GM11168 (cell line): ENCODE measurements around the gene NAP1L5.

Experiments
- in situ Hi-C: fragments of 300-500 bp; cut with MboI; formaldehyde crosslinking; loops from one replicate; pipeline ENCODE4 v1.12.0; 2022; ENCODE audit warnings: low sequenced_read_pairs; ENCODE audit not compliant: unreplicated experiment

The NAP1L5 gene

DNA sequence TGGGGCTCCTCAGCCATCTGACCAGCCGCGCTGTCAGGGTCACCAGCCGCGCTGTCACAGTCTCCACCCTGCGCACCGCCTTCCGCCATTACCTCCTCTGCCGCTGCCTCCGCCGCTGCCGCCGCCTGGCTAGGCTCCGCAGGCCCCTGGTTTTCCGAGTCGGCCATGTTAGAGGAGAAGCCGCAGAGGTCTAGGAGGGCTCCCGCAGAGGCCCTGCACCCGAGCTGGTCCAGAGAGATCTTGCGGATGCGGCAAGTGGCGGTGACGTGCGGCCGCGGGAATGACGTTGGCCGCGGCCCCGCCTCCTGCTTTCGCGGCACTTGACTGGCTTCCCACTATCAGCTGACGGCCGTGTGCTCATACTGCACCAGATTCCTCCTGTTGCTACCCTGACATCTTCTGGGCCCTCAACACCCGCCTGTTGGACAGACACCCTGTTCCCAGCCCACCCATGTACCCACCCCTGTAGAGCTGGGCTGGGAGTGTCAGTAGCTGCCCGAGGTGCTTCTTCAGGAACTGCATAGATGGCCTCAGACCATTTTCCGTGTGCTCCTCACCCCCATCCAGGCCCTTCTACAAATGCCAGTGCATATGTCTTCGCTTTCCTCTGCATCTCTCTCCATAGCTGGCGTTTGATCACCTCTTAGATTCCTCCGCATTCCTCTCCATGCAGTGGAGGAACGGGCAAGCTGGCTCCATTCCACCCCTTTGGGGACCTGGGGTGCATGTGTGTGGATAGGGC is at the start of gene NAP1L5:
Gene NAP1L5 (minus strand): TSS at position 242 of the 742 bp plus-strand sequence. CDS start 75 bp downstream, at position 167.
- in situ Hi-C loops = no loop called here

- in situ Hi-C loops = no loop called here
Measured at GRCh38 chr4:88747351-88747750, 49.7 kb upstream of the NAP1L5 start.

DNA sequence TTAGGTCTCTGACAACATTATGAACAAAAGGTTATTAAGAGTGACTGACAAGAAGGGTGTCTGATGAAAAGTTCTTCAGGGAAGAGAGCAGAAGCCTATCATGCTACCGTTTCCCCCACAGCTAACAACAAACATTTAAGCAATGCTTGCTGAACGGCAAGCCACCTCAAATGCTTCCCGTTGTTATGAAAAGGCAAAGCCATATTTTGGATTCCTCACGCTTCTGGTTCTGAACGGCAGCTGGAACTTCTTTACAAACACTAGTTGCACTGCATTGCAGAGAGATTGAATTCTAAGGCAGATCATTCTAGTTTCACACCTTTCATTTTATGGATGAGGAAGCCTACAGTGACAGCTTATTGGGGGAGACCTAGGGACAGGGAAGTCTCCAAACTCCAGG is 48.6 kb upstream of the NAP1L5 start:
- in situ Hi-C loops = no loop called here

GRCh38 chr4:88745581-88746163 is 48.0 kb upstream of the NAP1L5 start:
- in situ Hi-C loops = no loop called here

- in situ Hi-C loops = no loop called here
Measured at GRCh38 chr4:88745175-88745574, 47.5 kb upstream of the NAP1L5 start.

DNA sequence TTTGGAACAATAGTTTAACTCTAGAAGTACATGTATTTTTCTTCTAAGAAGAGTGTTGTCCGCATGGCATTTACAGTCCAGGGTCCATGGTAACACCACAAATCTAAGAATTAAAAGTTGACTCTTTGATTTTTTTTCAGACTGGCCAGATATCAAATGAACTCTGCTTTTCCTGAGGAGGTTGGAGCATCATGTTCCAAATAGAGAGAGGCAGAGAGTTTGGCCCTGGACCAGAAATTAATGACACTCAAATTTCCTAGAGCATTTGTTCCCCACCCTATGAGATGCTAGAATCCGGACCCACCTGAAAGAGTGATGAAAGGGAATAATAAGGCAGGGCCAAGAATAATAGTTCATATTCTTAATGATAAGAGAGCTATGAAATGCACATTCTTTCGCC is 47.0 kb upstream of the NAP1L5 start:
- in situ Hi-C loops = no loop called here

GRCh38 chr4:88743696-88744095 is 46.1 kb upstream of the NAP1L5 start:
- in situ Hi-C loops = no loop called here

DNA sequence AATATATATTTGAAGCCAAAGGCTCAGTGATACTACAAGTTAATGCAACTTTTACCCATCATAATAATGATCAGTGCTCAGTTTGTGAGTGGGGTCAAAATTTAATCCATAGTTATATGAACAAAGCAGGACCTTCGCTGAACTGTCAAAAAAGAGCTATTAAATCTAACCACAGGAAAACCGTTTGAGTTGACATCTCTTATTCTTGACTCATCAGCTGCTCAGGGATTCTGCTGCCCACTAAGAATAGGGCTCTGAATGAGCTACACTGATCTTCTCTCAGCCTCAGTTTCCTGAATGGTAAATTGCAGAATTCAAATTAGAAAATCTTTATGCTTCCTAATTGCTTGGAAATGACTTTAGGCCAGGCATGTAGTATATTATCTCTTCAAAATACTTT is 44.9 kb upstream of the NAP1L5 start:
- in situ Hi-C loops = no loop called here

DNA sequence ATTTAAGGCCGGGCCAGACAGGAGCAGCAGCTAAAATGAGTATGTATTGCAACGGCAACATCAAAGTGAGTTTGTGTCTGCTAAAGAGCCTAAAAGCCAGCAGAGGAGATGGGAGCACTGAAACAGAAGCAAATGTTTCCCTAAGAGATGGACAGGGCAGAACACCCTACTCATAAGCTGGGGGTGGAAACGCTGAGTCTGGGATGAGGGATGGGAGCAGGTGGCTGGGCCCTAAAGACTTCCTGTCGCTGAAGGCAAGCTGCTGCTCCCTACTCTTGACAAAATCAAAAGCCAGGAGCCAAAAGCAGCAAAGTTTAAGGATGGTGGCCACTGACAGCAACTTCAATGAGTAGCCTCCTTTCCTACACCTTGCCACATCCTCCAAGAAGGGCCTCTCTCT is 40.6 kb upstream of the NAP1L5 start:
- in situ Hi-C loops = no loop called here

GRCh38 chr4:88737307-88737941 is 39.8 kb upstream of the NAP1L5 start:
- in situ Hi-C loops = no loop called here

DNA sequence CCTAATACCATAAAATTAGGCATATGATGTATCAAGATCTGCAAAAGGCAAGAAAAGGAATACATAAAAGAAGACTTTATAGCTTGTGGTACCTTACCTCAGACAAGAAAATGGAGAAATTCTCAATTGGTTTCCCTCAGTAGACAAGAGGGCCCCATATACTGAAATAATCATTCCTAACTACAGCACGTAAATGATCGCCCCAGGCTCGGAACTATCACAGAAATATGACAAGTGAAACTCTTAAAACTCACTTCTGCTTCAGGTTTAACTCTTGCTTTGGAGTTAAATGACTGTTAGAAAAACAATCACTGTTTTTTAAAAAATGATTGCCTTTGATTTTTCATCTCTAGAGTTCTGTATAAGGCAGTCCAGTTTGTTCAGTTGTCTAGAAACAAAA is 38.6 kb upstream of the NAP1L5 start:
- in situ Hi-C loops = no loop called here

- in situ Hi-C loops = no loop called here
Measured at GRCh38 chr4:88735564-88735963, 37.9 kb upstream of the NAP1L5 start.

- in situ Hi-C loops = no loop called here
Measured at GRCh38 chr4:88734403-88734949, 36.8 kb upstream of the NAP1L5 start.

DNA sequence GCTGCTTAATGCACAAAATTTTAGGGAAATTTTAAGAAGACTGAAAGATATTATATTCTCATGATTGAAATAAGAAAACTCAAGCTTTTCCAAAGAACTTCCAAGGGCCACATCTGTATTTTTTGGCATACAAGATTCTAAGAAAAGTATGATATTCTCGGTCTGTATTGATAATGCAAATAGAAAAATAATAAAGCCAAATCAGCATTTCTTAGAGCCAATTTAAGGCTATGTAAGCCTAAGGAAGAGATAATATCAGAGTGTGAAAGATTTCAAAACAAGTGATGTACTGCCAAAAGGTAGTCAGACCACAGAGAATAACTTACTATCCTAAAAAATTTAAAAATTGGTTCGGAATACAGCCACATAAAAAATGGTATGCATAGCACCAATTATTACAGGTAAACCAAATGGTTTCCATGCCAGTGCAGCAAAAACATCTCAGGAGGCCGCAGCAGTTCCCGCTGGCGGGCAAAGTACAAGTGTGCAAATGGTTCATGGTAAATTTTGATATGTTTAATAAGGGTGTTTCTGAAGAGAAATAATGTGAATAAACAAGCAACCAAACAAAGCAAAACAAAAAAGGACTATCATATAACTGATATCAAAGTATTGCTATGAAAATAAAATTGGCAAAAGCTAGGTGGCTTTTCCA is 35.2 kb upstream of the NAP1L5 start:
- in situ Hi-C loops = no loop called here

DNA sequence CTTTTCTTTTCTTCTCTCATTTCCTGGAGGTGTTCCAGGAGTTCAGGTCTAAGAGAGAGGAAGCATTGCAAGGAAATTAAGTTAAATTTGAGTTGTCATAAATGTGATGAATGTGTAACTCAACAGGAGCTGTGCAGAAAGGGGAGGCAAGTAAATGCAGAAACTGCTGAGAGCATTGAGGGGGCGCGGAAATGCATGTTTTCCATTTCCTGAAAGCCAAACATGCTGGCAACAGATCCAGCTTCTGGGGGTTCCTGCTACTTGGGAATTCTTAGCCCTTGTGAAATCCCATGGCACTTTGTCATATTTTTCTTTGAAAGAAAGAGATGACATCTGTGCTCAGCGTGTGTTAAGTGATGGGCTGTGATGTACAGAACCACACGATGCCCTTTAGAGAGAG is 33.8 kb upstream of the NAP1L5 start:
- in situ Hi-C loops = no loop called here

DNA sequence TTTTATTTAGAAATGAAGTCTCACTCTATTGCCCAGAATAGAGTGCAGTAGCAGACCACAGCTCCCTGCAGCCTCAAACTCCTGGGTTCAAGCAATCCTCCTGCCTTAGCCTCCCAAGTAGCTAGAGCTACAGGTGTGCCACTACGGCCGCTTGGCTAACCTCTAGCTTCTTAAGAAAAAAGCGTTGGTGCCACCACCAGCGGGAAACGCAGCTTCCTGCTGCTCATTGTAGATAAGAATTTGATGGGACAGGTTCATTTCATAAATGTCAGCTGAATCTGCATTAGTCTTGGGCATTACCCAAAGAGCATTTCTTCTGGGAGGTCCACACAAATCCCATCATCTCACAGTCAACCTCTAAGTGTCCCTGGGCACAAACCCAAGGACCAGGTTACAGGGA is 33.2 kb upstream of the NAP1L5 start:
- in situ Hi-C loops = no loop called here

DNA sequence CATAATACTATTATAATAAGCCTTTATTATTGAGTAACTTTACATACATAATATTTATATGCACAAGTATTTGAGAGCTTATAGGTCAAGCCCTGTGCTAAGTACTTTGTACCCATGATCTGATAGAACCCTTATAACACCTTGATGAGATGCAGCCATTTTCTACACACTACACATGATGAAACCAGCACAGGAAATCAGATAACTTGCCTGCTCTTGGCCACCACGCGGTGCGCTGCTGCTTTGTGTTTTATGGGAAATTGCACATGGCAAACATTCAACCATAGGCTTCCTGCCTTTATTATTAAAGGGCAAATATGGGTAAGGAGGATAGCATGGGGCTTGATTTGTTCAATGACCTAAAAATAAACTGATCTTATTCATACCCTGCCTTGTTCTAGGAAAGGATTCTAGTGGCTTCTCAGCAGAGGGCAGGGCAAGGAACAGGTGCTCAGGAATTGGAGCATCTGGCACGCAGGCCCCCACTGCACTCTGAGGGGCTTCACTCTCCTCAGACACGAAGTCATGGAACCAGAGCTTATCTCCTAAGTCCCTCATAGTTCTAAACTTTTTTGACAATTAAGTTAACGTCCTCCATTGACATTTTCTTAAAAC is 31.6 kb upstream of the NAP1L5 start:
- in situ Hi-C loops = no loop called here

- in situ Hi-C loops = no loop called here
Measured at GRCh38 chr4:88728146-88728545, 30.5 kb upstream of the NAP1L5 start.

DNA sequence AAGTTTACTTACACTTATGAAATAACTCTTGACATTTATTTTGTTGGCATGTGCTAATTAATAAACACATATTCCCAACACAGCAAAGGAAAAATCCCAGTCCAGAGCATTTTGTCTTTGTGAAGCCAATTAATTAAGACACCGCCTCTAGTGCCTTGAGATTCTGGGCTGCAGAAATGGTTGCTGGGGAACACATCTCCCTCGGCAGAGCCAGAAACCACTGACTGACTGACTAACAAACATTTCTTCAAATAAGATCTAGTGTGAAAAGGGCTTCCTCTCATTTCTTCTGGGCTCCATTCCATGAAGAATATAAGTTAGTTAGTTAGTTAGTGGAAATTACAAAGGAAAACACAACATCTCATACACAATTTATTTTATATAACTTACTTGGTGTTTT is 28.4 kb upstream of the NAP1L5 start:
- in situ Hi-C loops = no loop called here

GRCh38 chr4:88725143-88725542 is 27.5 kb upstream of the NAP1L5 start:
- in situ Hi-C loops = no loop called here
